Caco-2 (cell line): ENCODE measurements around the gene TRIM3. TPM values are rescaled to one million over a fixed set of nuclear protein-coding genes. Genes with fewer than 3 reads are reported as not detected.

Experiments used
- BruUV-seq: library from RNA; stranded (reverse); fragments of 400-500 nt; replicated peaks from 2 replicates; lab custom pipeline; 2021; lab: Mats Ljungman, UMichigan
- CTCF ChIA-PET: fragments of 300-600 bp; sonication (Branson Sonifier 250); formaldehyde crosslinking; loops from one replicate; lab custom pipeline; 2022; ENCODE audit warnings: antibody characterized with exemption; lab: Charles Lee
- POLR2A ChIA-PET: fragments of 300-600 bp; sonication (Branson Sonifier 250); formaldehyde crosslinking; loops from one replicate; lab custom pipeline; 2022; ENCODE audit warnings: antibody characterized with exemption; lab: Charles Lee
- DNase-seq, 2 experiments: peaks; one replicate each; pipeline versions ENCODE4 v3.0.0 to v3.0.0-alpha.2; 2020 to 2022
- H3K27me3 ChIP-seq: replicated peaks from 2 replicates; pipeline ENCODE4 v1.6.0; 2011; ENCODE audit warnings: low read length; ENCODE audit not compliant: control insufficient read depth, insufficient read depth
- H3K36me3 ChIP-seq: 2 replicates; pipeline ENCODE4 v1.5.1; 2011; ENCODE audit warnings: low read length; ENCODE audit not compliant: control insufficient read depth, insufficient read depth
- H3K4me1 ChIP-seq: fragments of 250-450 bp; sonication (Bioruptor Pico); 2 replicates; pipeline ENCODE4 v1.5.1; 2020; ENCODE audit warnings: mild to moderate bottlenecking
- H3K4me3 ChIP-seq: 2 replicates; pipeline ENCODE4 v1.5.1; 2011; ENCODE audit warnings: low read depth, mild to moderate bottlenecking, control low read depth, low read length
- H3K9me3 ChIP-seq: fragments of 250-450 bp; sonication (Bioruptor Pico); 2 replicates; pipeline ENCODE4 v1.5.1; 2020; ENCODE audit warnings: mild to moderate bottlenecking, moderate library complexity
- H3K27ac Mint-ChIP-seq: one replicate; pipeline ENCODE4 v1.8.0; 2022; ENCODE audit warnings: mixed read lengths; ENCODE audit not compliant: unreplicated experiment
- H3K27me3 Mint-ChIP-seq: one replicate; pipeline ENCODE4 v1.8.0; 2022; ENCODE audit warnings: mixed read lengths; ENCODE audit not compliant: insufficient read depth, unreplicated experiment
- H3K36me3 Mint-ChIP-seq: one replicate; pipeline ENCODE4 v1.8.0; 2022; ENCODE audit warnings: mild to moderate bottlenecking, mixed read lengths; ENCODE audit not compliant: insufficient read depth, unreplicated experiment
- H3K4me1 Mint-ChIP-seq: one replicate; pipeline ENCODE4 v1.8.0; 2022; ENCODE audit warnings: low read depth, mixed read lengths; ENCODE audit not compliant: unreplicated experiment
- H3K4me3 Mint-ChIP-seq: one replicate; pipeline ENCODE4 v1.8.0; 2022; ENCODE audit warnings: mild to moderate bottlenecking, moderate library complexity, mixed read lengths; ENCODE audit not compliant: unreplicated experiment
- H3K9me3 Mint-ChIP-seq: one replicate; pipeline ENCODE4 v1.8.0; 2022; ENCODE audit warnings: mixed read lengths; ENCODE audit not compliant: unreplicated experiment
- intact Hi-C: fragments of 100-400 bp; cut with micrococcal nuclease; formaldehyde crosslinking; loops from one replicate; pipeline ENCODE4 v1.10.0; 2022; ENCODE audit not compliant: unreplicated experiment
- total RNA-seq: library from RNA; stranded (reverse); gene quantifications from 2 replicates; pipeline ENCODE4 v1.2.3, GENCODE V29; 2022
- TF ChIP-seq, protein P1 (sequence below), 2 experiments: fragments of 200-600 bp in 1 of 2; IDR thresholded peaks; 1 replicate in 1 of 2; 2 replicates in 1 of 2; pipeline versions ENCODE4 v1.5.1 to v1.8.0; 2011 to 2022; ENCODE audit warnings: antibody characterized with exemption in 1 of 2, control low read depth in 1 of 2, inconsistent platforms in 1 of 2, low read depth in 1 of 2, low read length in 1 of 2, mild to moderate bottlenecking in 1 of 2, moderate library complexity in 1 of 2; ENCODE audit not compliant: insufficient read depth in 1 of 2, severe bottlenecking in 1 of 2, unreplicated experiment in 1 of 2

Gene TRIM3
- total RNA-seq, 1 experiment from 2014 or later = 28.0 TPM

DNA sequence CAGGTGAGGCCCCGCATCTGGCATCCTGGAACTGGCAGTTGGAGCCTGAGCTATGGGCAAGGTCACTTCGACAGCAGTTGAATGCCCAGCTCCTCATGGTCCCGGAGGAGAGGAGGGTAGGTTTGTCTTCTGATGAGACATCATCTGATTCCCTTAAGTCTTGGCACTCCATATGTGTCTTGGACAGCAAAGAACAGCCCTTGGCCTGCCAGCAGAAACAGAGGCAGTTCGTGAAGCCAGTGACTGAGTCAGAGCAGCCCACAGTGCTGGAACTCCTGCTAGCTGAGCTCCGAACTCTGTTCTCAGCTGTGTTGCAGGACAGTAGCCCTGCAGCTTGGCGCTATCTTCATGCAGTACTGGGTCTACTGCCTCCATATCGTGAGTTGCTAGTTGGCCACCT, 24.4 kb upstream of the TRIM3 start:
- POLR2A ChIA-PET = no interaction called here
- no peaks in the 10 kb centered on the region for H3K4me1 ChIP-seq
- no peak overlapping the region for H3K4me3 ChIP-seq
- no peaks in the 10 kb centered on the region for H3K27me3 ChIP-seq
- TF ChIP-seq, protein P1, sequence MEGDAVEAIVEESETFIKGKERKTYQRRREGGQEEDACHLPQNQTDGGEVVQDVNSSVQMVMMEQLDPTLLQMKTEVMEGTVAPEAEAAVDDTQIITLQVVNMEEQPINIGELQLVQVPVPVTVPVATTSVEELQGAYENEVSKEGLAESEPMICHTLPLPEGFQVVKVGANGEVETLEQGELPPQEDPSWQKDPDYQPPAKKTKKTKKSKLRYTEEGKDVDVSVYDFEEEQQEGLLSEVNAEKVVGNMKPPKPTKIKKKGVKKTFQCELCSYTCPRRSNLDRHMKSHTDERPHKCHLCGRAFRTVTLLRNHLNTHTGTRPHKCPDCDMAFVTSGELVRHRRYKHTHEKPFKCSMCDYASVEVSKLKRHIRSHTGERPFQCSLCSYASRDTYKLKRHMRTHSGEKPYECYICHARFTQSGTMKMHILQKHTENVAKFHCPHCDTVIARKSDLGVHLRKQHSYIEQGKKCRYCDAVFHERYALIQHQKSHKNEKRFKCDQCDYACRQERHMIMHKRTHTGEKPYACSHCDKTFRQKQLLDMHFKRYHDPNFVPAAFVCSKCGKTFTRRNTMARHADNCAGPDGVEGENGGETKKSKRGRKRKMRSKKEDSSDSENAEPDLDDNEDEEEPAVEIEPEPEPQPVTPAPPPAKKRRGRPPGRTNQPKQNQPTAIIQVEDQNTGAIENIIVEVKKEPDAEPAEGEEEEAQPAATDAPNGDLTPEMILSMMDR (IDR thresholded peaks at IDR 0.05; ENCODE audit: insufficient read depth in 1 of 2, low read depth in 1 of 2, low read length in 1 of 2, severe bottlenecking in 1 of 2, unreplicated experiment in 1 of 2) = no peak
- Mint-ChIP-seq H3K9me3 (no peaks in the 10 kb centered on the region), H3K27ac (no peak overlapping the region), H3K4me3 (no peak overlapping the region), H3K4me1 (peaks cover 17% of the 10 kb centered on the region), H3K36me3 (peaks cover 7% of the 10 kb centered on the region), H3K27me3 (no peaks in the 10 kb centered on the region)
- CTCF ChIA-PET = interaction anchor here (0.6 to 3.1 kb wide), 3 partner anchors 22 to 119 kb away, joined by 3 to 13 read pairs (median 4); no protein-coding TSS in a partner anchor
- peaks cover 2% of the 10 kb centered on the region; the same call in 1 of the 2 replicates for H3K36me3 ChIP-seq
- H3K9me3 ChIP-seq = no peaks in the 10 kb centered on the region
- DNase-seq = no peak
- BruUV-seq = no TSS peak
- intact Hi-C loops = no loop called here

DNA sequence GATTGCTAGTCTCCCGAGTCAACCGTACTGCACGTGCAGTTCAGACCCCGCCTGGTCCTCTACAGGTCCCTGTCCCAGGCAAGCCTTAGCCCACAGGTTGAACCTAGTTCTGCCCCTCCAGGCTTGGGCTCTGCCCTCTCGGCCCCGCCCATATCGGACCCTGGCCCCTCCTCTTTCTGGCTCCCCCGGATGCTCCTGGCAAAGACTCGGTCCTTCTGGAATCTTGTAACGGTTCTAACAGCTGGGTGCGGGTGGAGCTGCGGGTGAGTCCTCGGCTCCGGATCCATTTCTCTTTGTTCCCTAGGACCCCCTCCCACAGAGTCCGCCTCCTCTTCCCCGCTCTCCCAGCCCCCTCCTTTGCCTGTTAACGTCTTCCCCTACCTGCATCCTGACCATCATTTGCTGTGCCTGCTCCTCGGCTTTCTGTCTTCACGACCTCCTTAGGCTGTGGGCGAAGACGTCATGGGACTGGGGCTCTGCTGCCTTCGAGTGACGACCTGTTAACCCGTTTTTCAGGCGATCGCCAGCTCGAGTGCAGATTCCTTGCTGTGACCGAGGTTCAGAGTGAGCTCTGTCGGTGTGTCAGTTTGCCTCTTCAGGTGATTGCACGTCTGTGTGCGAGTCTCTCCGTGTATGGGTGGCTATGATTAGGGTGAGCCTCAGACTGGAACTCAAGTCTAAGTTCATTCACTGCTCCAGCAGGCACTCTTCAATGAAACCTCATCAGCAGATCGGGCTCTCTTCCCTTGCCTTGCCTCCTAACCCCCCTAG, 23.5 kb upstream of the TRIM3 start, which contains the start of gene DNHD1:
DNHD1 (plus strand) TSS at position 212 of the 771 bp plus-strand sequence. CDS start 936 bp downstream, outside the sequence.
- Histone ChIP-seq H3K9me3 (no peaks in the 10 kb centered on the region), H3K4me1 (no peaks in the 10 kb centered on the region), H3K36me3 (peaks cover 2% of the 10 kb centered on the region; the same call in 1 of the 2 replicates), H3K27me3 (no peaks in the 10 kb centered on the region), H3K4me3 (no peak within 1 kb of the TSS)
- Mint-ChIP-seq H3K36me3 (peaks cover 7% of the 10 kb centered on the region), H3K27ac (peak within 1 kb of the TSS; percentile 6), H3K27me3 (no peaks in the 10 kb centered on the region), H3K9me3 (no peaks in the 10 kb centered on the region), H3K4me1 (peaks cover 17% of the 10 kb centered on the region), H3K4me3 (no peak within 1 kb of the TSS)
- intact Hi-C loops = no loop called here
- no TSS peak for BruUV-seq
- TF ChIP-seq, protein P1 (IDR thresholded peaks at IDR 0.05; ENCODE audit: insufficient read depth in 1 of 2, low read depth in 1 of 2, low read length in 1 of 2, severe bottlenecking in 1 of 2, unreplicated experiment in 1 of 2) = no peak
- ChIA-PET CTCF (interaction anchor here (0.6 kb wide), 1 partner anchor 105 kb away, joined by 5 read pairs; no protein-coding TSS in a partner anchor), POLR2A (interaction anchor here (0.6 kb wide), 1 partner anchor 74 kb away, joined by 10 read pairs; no protein-coding TSS in a partner anchor)
- no peak for DNase-seq

DNA sequence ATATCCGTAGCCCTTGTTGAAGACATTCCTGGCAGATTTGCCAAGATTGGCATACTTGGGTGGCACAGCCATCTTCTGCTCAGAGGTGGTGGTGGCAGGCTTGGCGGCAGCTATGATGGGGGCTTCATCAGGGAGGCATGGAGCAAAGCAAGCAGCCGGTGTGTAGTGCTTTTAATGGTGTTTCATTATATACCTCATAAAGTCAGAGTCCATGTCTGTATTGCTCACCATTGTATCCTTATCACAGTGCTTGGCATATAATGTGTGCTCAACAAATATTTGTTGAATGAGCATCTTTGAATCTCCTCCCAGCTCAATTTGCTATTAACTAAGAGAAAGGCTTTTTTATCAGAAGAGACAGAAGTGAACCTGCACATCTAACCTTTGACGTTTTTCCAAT, 15.6 kb upstream of the TRIM3 start:
- intact Hi-C loops = loop anchor here (1.0 to 2.0 kb wide), 2 partner anchors 31 to 193 kb away; partner anchors contain the start of gene MRPL17
- TF ChIP-seq, protein P1 (IDR thresholded peaks at IDR 0.05; ENCODE audit: insufficient read depth in 1 of 2, low read depth in 1 of 2, low read length in 1 of 2, severe bottlenecking in 1 of 2, unreplicated experiment in 1 of 2) = no peak
- BruUV-seq = no TSS peak

More for the DNA sequence above, 15.6 kb upstream of the TRIM3 start:
- Histone ChIP-seq H3K9me3 (no peaks in the 10 kb centered on the region), H3K4me3 (no peak overlapping the region), H3K36me3 (no peaks in the 10 kb centered on the region), H3K4me1 (peaks cover 62% of the 10 kb centered on the region), H3K27me3 (no peaks in the 10 kb centered on the region)
- peak in 1 of 2 experiments; percentile 36 for DNase-seq
- ChIA-PET CTCF (interaction anchor here (0.8 to 1.8 kb wide), 6 partner anchors 8 to 126 kb away, joined by 3 to 8 read pairs (median 4); partner anchors contain the start of genes APBB1, ARFIP2 and TIMM10B), POLR2A (interaction anchor here (1.3 kb wide), 1 partner anchor 8 kb away, joined by 5 read pairs; the partner anchor contains the start of genes ARFIP2 and TIMM10B)
- H3K9me3 Mint-ChIP-seq = no peaks in the 10 kb centered on the region
- H3K4me1 Mint-ChIP-seq = peaks cover 6% of the 10 kb centered on the region
- peak overlapping the region; percentile 29 for H3K27ac Mint-ChIP-seq
- peak overlapping the region; percentile 35 for H3K4me3 Mint-ChIP-seq
- peaks cover 7% of the 10 kb centered on the region for H3K36me3 Mint-ChIP-seq
- no peaks in the 10 kb centered on the region for H3K27me3 Mint-ChIP-seq
